Measurements from ENCODE around the gene KLHL6.
A peak's percentile ranks its signal among the peaks of the same experiment; 100 is the strongest.

The KLHL6 gene

GRCh38 chr3:183449791-183450190, 105.7 kb downstream of the KLHL6 start:
- no peak for TF ChIP-seq CTCF (IDR thresholded peaks at IDR 0.05)
- TF ChIP-seq ZFX (IDR thresholded peaks at IDR 0.05; ENCODE audit: borderline replicate concordance) = no peak
- no peak overlapping the region for H3K27ac ChIP-seq

- no peak overlapping the region for H3K27ac ChIP-seq
- TF ChIP-seq CTCF (IDR thresholded peaks at IDR 0.05) (no peak), ZFX (IDR thresholded peaks at IDR 0.05; ENCODE audit: borderline replicate concordance) (no peak)
Measured at GRCh38 chr3:183449391-183449790, 106.1 kb downstream of the KLHL6 start.

- TF ChIP-seq CTCF (IDR thresholded peaks at IDR 0.05) (no peak), ZFX (IDR thresholded peaks at IDR 0.05; ENCODE audit: borderline replicate concordance) (no peak)
- H3K27ac ChIP-seq = no peak overlapping the region
Measured at GRCh38 chr3:183448369-183449128, 107.0 kb downstream of the KLHL6 start.

- TF ChIP-seq CTCF (IDR thresholded peaks at IDR 0.05) = peak; percentile 24; the same call in 1 of the 2 replicates
- TF ChIP-seq ZFX (IDR thresholded peaks at IDR 0.05; ENCODE audit: borderline replicate concordance) = no peak
- H3K27ac ChIP-seq = peak overlapping the region; percentile 17; the same call in 1 of the 2 replicates
Measured at GRCh38 chr3:183447206-183448001, 108.1 kb downstream of the KLHL6 start.

GRCh38 chr3:183446838-183447205, 108.7 kb downstream of the KLHL6 start:
- TF ChIP-seq ZFX (IDR thresholded peaks at IDR 0.05; ENCODE audit: borderline replicate concordance) = no peak
- no peak for TF ChIP-seq CTCF (IDR thresholded peaks at IDR 0.05)
- no peak overlapping the region for H3K27ac ChIP-seq

GRCh38 chr3:183444748-183445147, 110.8 kb downstream of the KLHL6 start:
- no peak overlapping the region for H3K27ac ChIP-seq
- TF ChIP-seq CTCF (IDR thresholded peaks at IDR 0.05) = no peak
- TF ChIP-seq ZFX (IDR thresholded peaks at IDR 0.05; ENCODE audit: borderline replicate concordance) = no peak
